ENCODE measurements around the gene WDFY2.
"Not testable (repeated sequence)": the region's sequence is repeated elsewhere in the genome, so short reads cannot be mapped to it uniquely, and the experiment has no call there.

Gene WDFY2

GRCh38 chr13:51564252-51564651 lies 20.0 kb upstream of the WDFY2 start:
- H3K4me3 ChIP-seq (replicated peaks; ENCODE audit: low read depth, low read length): no peak overlapping the region
- TF ChIP-seq, protein P1, sequence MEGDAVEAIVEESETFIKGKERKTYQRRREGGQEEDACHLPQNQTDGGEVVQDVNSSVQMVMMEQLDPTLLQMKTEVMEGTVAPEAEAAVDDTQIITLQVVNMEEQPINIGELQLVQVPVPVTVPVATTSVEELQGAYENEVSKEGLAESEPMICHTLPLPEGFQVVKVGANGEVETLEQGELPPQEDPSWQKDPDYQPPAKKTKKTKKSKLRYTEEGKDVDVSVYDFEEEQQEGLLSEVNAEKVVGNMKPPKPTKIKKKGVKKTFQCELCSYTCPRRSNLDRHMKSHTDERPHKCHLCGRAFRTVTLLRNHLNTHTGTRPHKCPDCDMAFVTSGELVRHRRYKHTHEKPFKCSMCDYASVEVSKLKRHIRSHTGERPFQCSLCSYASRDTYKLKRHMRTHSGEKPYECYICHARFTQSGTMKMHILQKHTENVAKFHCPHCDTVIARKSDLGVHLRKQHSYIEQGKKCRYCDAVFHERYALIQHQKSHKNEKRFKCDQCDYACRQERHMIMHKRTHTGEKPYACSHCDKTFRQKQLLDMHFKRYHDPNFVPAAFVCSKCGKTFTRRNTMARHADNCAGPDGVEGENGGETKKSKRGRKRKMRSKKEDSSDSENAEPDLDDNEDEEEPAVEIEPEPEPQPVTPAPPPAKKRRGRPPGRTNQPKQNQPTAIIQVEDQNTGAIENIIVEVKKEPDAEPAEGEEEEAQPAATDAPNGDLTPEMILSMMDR (IDR thresholded peaks at IDR 0.05; ENCODE audit: low read length, missing control alignments): no peak
- no peak for DNase-seq (ENCODE audit: low read depth)

GRCh38 chr13:51564671-51565070 lies 19.6 kb upstream of the WDFY2 start:
- TF ChIP-seq, protein P1 (IDR thresholded peaks at IDR 0.05; ENCODE audit: low read length, missing control alignments): no peak
- no peak for DNase-seq (ENCODE audit: low read depth)

DNA sequence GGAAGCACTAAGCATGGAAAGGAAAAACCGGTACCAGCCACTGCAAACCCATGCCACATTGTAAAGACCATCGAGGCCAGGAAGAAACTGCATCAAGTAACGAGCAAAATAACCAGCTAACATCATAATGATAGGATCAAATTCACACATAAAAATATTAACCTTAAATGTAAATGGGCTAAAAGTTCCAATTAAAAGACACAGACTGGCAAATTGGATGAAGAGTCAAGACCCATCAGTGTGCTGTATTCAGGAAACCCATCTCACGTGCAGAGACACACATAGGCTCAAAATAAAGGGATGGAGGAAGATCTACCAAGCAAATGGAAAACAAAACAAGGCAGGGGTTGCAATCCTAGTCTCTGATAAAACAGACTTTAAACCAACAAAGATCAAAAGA lies 15.3 kb upstream of the WDFY2 start:
- not testable (repeated sequence) for H3K4me3 ChIP-seq (replicated peaks; ENCODE audit: low read depth, low read length); DNase-seq (ENCODE audit: low read depth)

More at GRCh38 chr13:51564671-51565070, 19.6 kb upstream of the WDFY2 start:
- H3K4me3 ChIP-seq (replicated peaks; ENCODE audit: low read depth, low read length): no peak overlapping the region

DNA sequence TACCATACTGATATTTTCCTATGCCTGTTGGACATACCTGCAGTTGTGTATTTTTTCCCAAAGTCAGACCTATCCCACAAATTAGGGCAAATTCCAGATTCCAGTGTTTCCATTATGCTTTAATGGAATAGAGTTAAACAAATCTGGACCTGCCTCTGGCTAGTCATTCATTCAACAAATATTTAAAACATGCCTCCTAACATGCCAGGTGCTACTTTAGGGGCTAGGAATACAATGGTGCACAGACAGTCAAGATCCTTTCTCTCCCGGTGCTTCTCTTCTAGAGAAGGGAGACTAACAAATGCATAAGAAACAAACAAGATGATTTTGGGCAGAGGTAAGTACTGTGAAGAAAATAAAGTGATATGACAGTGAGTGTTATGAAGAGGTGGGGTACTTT lies 7.5 kb upstream of the WDFY2 start:
- no peak overlapping the region for H3K4me3 ChIP-seq (replicated peaks; ENCODE audit: low read depth, low read length)
- TF ChIP-seq, protein P1 (IDR thresholded peaks at IDR 0.05; ENCODE audit: low read length, missing control alignments): no peak
- DNase-seq (ENCODE audit: low read depth): no peak

DNA sequence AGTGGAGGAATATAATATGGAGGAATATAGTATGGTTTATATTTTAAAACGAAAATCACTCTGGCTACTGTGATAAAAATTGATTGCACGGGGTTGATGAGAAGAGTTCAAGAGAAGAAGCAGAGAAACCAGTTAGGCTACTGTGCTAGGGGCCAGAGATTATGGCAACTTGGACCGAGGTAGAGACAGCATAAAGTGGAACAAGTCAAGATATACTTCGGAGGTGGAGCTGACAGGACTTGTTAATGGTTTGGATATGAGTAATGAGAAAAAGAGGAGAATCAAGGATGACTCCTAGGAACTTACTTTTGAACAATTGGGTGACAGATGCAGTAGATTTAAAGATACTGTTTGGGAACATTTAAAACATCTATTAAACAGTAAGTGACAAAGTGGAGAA lies 6.6 kb upstream of the WDFY2 start:
- no peak for DNase-seq (ENCODE audit: low read depth)
- TF ChIP-seq, protein P1 (IDR thresholded peaks at IDR 0.05; ENCODE audit: low read length, missing control alignments): no peak
- no peak overlapping the region for H3K4me3 ChIP-seq (replicated peaks; ENCODE audit: low read depth, low read length)

DNA sequence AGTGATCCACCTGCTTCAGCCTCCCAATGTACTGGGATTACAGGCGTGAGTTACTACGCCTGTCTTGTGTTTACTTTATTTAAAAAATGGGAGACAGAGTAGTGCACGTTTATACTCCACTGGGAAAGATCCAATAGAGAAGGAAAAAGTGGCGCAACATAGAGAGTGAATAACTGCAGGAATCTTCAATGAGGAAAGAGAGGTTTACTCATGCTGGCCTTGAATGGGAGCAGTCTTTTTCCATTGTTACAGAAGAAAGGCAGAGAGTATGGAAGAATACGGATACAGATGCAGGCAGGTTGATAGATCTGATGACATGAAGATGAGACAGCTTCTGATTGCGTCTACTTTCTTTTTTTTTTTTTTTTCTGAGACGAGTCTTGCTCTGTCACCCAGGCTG lies 4.6 kb upstream of the WDFY2 start:
- DNase-seq (ENCODE audit: low read depth): no peak
- H3K4me3 ChIP-seq (replicated peaks; ENCODE audit: low read depth, low read length): no peak overlapping the region
- TF ChIP-seq, protein P1 (IDR thresholded peaks at IDR 0.05; ENCODE audit: low read length, missing control alignments): no peak

DNA sequence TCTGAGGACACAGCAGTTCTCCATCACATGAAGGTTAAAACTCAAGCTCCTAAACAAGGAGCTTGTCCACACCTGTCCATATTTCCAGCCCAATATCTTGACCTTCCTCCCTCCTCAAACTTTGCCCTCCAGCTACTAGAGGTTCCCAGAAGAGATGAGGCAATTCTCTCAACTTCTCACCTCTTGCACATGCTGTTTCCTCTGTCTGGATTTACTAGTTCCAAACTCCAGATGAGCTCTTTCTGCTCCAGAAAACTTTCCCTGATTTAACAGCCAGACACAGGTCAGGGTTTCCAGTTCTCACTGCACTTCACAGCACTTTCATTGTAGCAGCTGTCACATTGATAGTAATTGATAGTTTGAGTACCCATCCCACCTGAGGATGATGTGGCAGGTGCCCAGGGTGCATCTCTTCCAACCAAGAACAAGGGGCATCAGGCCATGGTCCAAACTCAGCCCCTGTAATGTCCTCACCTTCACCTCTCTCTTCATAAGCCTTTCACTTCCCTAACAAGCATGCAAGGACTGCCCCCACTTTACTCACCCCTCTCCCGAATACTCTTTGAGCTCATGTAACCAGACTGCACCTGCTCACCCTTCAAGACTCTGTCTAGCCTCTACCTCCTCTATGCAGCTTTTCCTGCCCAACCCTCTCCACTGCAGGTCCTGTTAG lies 3.0 kb upstream of the WDFY2 start:
- TF ChIP-seq, protein P1 (IDR thresholded peaks at IDR 0.05; ENCODE audit: low read length, missing control alignments): no peak
- H3K4me3 ChIP-seq (replicated peaks; ENCODE audit: low read depth, low read length): no peak overlapping the region
- no peak for DNase-seq (ENCODE audit: low read depth)

All from fibroblast of pulmonary artery (primary cell).